ENCODE measurements around the gene SLC19A1.

The SLC19A1 gene

DNA sequence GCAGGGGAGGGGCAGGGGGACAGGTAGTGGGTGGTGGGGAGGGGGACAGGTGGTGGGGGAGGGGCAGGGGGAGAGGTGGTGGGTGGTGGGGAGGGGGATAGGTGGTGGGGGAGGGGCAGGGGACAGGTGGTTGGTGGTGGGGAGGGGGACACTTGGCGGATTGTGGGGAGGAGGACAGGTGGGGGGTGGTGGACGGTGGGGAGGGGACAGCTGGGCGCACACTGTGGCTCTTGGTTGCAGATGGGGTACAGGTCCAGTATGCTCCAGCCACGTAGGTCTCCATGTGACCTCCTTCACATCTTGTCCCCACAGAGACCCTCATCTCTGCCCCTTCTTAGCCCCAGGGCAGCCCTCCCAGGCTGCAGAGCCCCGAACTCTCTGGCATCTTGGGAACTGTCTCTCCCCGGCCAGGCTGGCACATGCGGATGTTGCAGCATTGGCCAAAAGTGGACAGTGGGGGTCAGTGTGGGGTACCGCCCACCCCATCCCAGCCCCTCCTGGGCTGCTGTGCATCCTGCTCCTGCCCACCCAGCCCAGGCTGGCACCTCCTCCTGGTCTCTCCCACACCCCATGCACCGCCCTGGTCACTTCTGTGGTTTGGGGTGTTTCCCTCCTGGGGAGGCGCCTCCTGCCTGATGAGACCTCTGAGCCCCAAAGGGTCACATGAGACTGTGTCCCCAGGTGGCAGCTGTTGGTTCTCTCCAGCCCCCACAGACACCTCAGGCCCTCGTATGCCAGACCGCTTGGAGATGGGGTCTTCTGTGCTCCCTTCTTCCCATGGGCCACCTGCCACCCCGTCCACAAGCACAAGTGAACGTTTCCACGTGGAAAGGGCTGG, 7.6 kb upstream of the SLC19A1 start:
- no peak for DNase-seq
- Histone ChIP-seq H3K9ac (ENCODE audit: low read length) (no peak overlapping the region), H3K4me3 (ENCODE audit: low read length) (no peak overlapping the region), H3K27ac (ENCODE audit: low read length) (no peak overlapping the region), H2AFZ (ENCODE audit: low read length) (no peak overlapping the region), H3K27me3 (replicated peaks; ENCODE audit: insufficient read depth, low read length) (peaks cover 51% of the 10 kb centered on the region), H3K4me2 (ENCODE audit: low read depth, low read length) (no peak overlapping the region), H3K79me2 (ENCODE audit: low read length) (no peaks in the 10 kb centered on the region), H3K9me2 (replicated peaks; ENCODE audit: insufficient read depth, low read length) (no peaks in the 10 kb centered on the region), H3F3A (ENCODE audit: insufficient read depth, low read length) (no peaks in the 10 kb centered on the region; the same call in 1 of the 2 replicates), H3K36me3 (replicated peaks; ENCODE audit: insufficient read depth, low read length) (no peaks in the 10 kb centered on the region), H3K4me1 (ENCODE audit: low read length) (no peaks in the 10 kb centered on the region), H4K20me1 (ENCODE audit: insufficient read depth, low read length) (no peaks in the 10 kb centered on the region), H3K9me3 (replicated peaks; ENCODE audit: insufficient read depth, low read length) (no peaks in the 10 kb centered on the region)
- TF ChIP-seq CTCF (IDR thresholded peaks at IDR 0.05; ENCODE audit: low read length) (no peak), EZH2phosphoT487 (IDR thresholded peaks at IDR 0.05; ENCODE audit: low read length) (no peak), EZH2 (optimal IDR thresholded peaks at IDR 0.05; ENCODE audit: low read depth, low read length) (no peak)

GRCh38 chr21:45548711-45549491, 6.7 kb upstream of the SLC19A1 start:
- no peaks in the 10 kb centered on the region for H3K4me1 ChIP-seq (ENCODE audit: low read length)
- no peak overlapping the region for H2AFZ ChIP-seq (ENCODE audit: low read length)
- DNase-seq: no peak
- H3K27me3 ChIP-seq (replicated peaks; ENCODE audit: insufficient read depth, low read length): peaks cover 51% of the 10 kb centered on the region
- no peaks in the 10 kb centered on the region; the same call in 1 of the 2 replicates for H3F3A ChIP-seq (ENCODE audit: insufficient read depth, low read length)
- no peaks in the 10 kb centered on the region for H3K36me3 ChIP-seq (replicated peaks; ENCODE audit: insufficient read depth, low read length)
- TF ChIP-seq EZH2phosphoT487 (IDR thresholded peaks at IDR 0.05; ENCODE audit: low read length) (no peak), CTCF (IDR thresholded peaks at IDR 0.05; ENCODE audit: low read length) (no peak), EZH2 (optimal IDR thresholded peaks at IDR 0.05; ENCODE audit: low read depth, low read length) (no peak)
- H3K9me2 ChIP-seq (replicated peaks; ENCODE audit: insufficient read depth, low read length): no peaks in the 10 kb centered on the region
- no peaks in the 10 kb centered on the region for H4K20me1 ChIP-seq (ENCODE audit: insufficient read depth, low read length)
- no peak overlapping the region for H3K4me3 ChIP-seq (ENCODE audit: low read length)
- H3K4me2 ChIP-seq (ENCODE audit: low read depth, low read length): no peak overlapping the region
- H3K79me2 ChIP-seq (ENCODE audit: low read length): no peaks in the 10 kb centered on the region
- H3K9me3 ChIP-seq (replicated peaks; ENCODE audit: insufficient read depth, low read length): no peaks in the 10 kb centered on the region
- H3K27ac ChIP-seq (ENCODE audit: low read length): no peak overlapping the region
- no peak overlapping the region for H3K9ac ChIP-seq (ENCODE audit: low read length)

GRCh38 chr21:45547545-45547900, 5.3 kb upstream of the SLC19A1 start:
- Histone ChIP-seq H3K27me3 (replicated peaks; ENCODE audit: insufficient read depth, low read length) (peaks cover 60% of the 10 kb centered on the region), H3K4me1 (ENCODE audit: low read length) (no peaks in the 10 kb centered on the region), H2AFZ (ENCODE audit: low read length) (no peak overlapping the region)

More at GRCh38 chr21:45547545-45547900, 5.3 kb upstream of the SLC19A1 start:
- no peaks in the 10 kb centered on the region; the same call in 1 of the 2 replicates for H3F3A ChIP-seq (ENCODE audit: insufficient read depth, low read length)
- H4K20me1 ChIP-seq (ENCODE audit: insufficient read depth, low read length): no peaks in the 10 kb centered on the region
- no peak for DNase-seq
- H3K4me3 ChIP-seq (ENCODE audit: low read length): no peak overlapping the region
- H3K9me2 ChIP-seq (replicated peaks; ENCODE audit: insufficient read depth, low read length): no peaks in the 10 kb centered on the region
- H3K79me2 ChIP-seq (ENCODE audit: low read length): no peaks in the 10 kb centered on the region
- no peak for TF ChIP-seq EZH2 (optimal IDR thresholded peaks at IDR 0.05; ENCODE audit: low read depth, low read length)
- TF ChIP-seq EZH2phosphoT487 (IDR thresholded peaks at IDR 0.05; ENCODE audit: low read length): no peak
- TF ChIP-seq CTCF (IDR thresholded peaks at IDR 0.05; ENCODE audit: low read length): no peak
- no peak overlapping the region for H3K4me2 ChIP-seq (ENCODE audit: low read depth, low read length)
- no peak overlapping the region for H3K27ac ChIP-seq (ENCODE audit: low read length)
- no peaks in the 10 kb centered on the region for H3K36me3 ChIP-seq (replicated peaks; ENCODE audit: insufficient read depth, low read length)
- no peak overlapping the region for H3K9ac ChIP-seq (ENCODE audit: low read length)
- H3K9me3 ChIP-seq (replicated peaks; ENCODE audit: insufficient read depth, low read length): no peaks in the 10 kb centered on the region

All from MM.1S (cell line).